RWPE2 (cell line): ENCODE data around the gene SYCP2.
A peak's percentile ranks its signal among the peaks of the same experiment; 100 is the strongest.
"Not testable (repeated sequence)": the region's sequence is repeated elsewhere in the genome, so short reads cannot be mapped to it uniquely, and the experiment has no call there.

Experiments
- ATAC-seq: fragments of 200-7000 bp; cut with Tn5 transposase; 3 replicates; pipeline ENCODE4 v1.9.1; 2021; ENCODE audit warnings: low read depth
- DNase-seq: peaks from one replicate; pipeline ENCODE4 v3.0.0-alpha.2; 2020; ENCODE audit warnings: low spot score
- H3K27ac ChIP-seq: fragments of 450-650 bp; 2 replicates; pipeline ENCODE4 v1.5.1; 2017; ENCODE audit warnings: mild to moderate bottlenecking; ENCODE audit not compliant: poor library complexity, severe bottlenecking
- H3K27me3 ChIP-seq: fragments of 250-450 bp; sonication (Bioruptor Pico); 2 replicates; pipeline ENCODE4 v1.5.1; 2021; ENCODE audit warnings: mild to moderate bottlenecking, moderate library complexity; ENCODE audit not compliant: insufficient read depth, poor library complexity, severe bottlenecking
- H3K36me3 ChIP-seq: fragments of 250-450 bp; sonication (Bioruptor Pico); 2 replicates; pipeline ENCODE4 v1.5.1; 2020; ENCODE audit warnings: low read depth, mild to moderate bottlenecking, moderate library complexity
- H3K4me1 ChIP-seq: fragments of 250-450 bp; sonication (Bioruptor Pico); 2 replicates; pipeline ENCODE4 v1.5.1; 2021; ENCODE audit warnings: mild to moderate bottlenecking, moderate library complexity; ENCODE audit not compliant: insufficient read depth, poor library complexity, severe bottlenecking
- H3K4me3 ChIP-seq: fragments of 250-450 bp; sonication (Bioruptor Pico); 2 replicates; pipeline ENCODE4 v1.5.1; 2021; ENCODE audit warnings: mild to moderate bottlenecking, moderate library complexity; ENCODE audit not compliant: severe bottlenecking
- H3K9me3 ChIP-seq: fragments of 250-450 bp; sonication (Bioruptor Pico); 2 replicates; pipeline ENCODE4 v1.5.1; 2021; ENCODE audit warnings: mild to moderate bottlenecking, moderate library complexity; ENCODE audit not compliant: severe bottlenecking
- TF ChIP-seq, protein P1 (sequence below): fragments of 450-650 bp; IDR thresholded peaks from one replicate; pipeline ENCODE4 v1.5.1; 2017; ENCODE audit warnings: mild to moderate bottlenecking, moderate library complexity; ENCODE audit not compliant: poor library complexity, severe bottlenecking

The SYCP2 gene

DNA sequence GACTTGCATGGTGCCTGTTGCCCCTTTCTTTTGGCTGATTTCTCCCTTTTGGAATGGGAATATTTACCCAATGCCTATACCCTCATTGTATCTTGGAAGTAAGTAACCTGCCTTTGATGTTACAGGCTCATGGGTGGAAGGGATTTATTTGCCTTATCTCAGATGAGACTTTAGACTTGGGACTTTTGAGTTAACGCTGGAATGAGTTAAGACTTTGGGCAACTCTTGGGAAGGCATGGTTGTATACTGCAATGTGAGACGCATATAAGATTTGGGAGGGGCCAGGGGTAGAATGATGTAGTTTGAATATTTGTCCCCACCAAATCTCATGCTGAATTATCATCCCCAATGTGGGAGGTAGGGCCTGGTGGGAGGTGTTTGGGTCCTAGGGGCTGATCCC is 75.5 kb downstream of the SYCP2 start:
- Histone ChIP-seq H3K4me3 (no peak overlapping the region), H3K36me3 (peaks cover 10% of the 10 kb centered on the region; the same call in 1 of the 2 replicates)
- DNase-seq = no peak

DNA sequence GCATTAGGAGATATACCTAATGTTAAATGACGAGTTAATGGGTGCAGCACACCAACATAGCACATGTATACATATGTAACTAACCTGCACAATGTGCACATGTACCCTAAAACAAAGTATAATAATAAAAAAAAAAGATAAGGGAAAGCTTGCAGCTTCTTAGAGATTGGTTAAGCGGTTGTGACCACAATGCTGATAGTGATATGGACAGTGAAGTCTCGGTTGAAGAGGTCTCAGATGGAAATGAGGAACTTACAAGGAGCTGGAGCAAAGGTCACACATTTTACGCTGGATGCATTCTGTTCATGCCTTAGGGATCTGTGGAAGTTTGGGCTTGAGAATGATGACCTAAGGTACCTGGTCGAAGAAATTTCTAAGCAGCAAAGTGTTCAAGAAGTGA is 76.5 kb downstream of the SYCP2 start:
- not testable (repeated sequence) for H3K4me1 ChIP-seq, ATAC-seq, H3K27ac ChIP-seq, H3K27me3 ChIP-seq, DNase-seq, H3K4me3 ChIP-seq, H3K9me3 ChIP-seq
- peaks cover 10% of the 10 kb centered on the region; the same call in 1 of the 2 replicates for H3K36me3 ChIP-seq

More for the DNA sequence above, 75.5 kb downstream of the SYCP2 start:
- TF ChIP-seq, protein P1, sequence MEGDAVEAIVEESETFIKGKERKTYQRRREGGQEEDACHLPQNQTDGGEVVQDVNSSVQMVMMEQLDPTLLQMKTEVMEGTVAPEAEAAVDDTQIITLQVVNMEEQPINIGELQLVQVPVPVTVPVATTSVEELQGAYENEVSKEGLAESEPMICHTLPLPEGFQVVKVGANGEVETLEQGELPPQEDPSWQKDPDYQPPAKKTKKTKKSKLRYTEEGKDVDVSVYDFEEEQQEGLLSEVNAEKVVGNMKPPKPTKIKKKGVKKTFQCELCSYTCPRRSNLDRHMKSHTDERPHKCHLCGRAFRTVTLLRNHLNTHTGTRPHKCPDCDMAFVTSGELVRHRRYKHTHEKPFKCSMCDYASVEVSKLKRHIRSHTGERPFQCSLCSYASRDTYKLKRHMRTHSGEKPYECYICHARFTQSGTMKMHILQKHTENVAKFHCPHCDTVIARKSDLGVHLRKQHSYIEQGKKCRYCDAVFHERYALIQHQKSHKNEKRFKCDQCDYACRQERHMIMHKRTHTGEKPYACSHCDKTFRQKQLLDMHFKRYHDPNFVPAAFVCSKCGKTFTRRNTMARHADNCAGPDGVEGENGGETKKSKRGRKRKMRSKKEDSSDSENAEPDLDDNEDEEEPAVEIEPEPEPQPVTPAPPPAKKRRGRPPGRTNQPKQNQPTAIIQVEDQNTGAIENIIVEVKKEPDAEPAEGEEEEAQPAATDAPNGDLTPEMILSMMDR = no peak
- H3K27me3 ChIP-seq = no peaks in the 10 kb centered on the region
- H3K9me3 ChIP-seq = no peaks in the 10 kb centered on the region
- H3K4me1 ChIP-seq = no peaks in the 10 kb centered on the region
- no peak for ATAC-seq
- no peak overlapping the region for H3K27ac ChIP-seq

DNA sequence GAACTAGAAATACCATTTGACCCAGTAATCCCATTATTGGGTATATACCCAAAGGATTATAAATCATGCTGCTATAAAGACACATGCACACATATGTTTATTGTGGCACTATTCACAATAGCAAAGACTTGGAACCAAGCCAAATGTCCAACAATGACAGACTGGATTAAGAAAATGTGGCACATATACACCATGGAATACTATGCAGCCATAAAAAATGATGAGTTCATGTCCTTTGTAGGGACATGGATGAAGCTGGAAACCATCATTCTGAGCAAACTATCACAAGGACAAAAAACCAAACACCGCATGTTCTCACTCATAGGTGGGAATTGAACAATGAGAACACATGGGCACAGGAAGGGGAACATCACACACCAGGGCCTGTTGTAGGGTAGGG is 76.9 kb downstream of the SYCP2 start:
- ATAC-seq, DNase-seq, H3K4me3 ChIP-seq, H3K27ac ChIP-seq, H3K27me3 ChIP-seq, H3K4me1 ChIP-seq, H3K9me3 ChIP-seq: not testable (repeated sequence)
- H3K36me3 ChIP-seq = peaks cover 10% of the 10 kb centered on the region; the same call in 1 of the 2 replicates

DNA sequence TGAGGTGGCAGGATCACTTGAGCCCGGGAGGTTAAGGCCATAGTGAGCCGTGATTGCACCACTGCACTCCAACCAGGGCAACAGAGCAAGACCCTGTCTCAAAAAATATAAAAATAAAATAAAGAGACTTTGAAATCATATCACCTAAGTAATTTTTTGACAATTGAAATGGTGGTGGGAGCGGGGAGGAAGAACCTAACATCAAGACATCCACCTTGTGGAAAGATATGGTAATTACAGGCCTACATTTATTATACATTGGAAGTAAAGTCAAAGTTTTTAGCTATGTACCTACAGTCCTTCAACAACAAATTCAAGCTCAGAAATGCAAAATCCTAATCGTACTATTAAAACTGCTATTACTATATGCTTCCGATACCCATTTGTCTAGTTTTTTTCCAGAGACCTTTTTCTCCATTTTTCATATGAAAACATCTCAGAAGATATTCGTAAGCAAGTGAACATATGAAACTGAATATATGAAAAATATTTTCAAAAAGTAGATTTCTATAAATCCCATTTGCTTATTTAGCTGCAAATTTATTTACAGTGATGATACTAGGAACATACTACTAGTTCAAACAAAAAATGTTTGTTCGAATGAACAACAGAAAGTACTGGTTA is 83.3 kb downstream of the SYCP2 start:
- H3K4me3 ChIP-seq = no peak overlapping the region
- no peaks in the 10 kb centered on the region for H3K27me3 ChIP-seq
- DNase-seq = no peak
- H3K27ac ChIP-seq = no peak overlapping the region
- peaks cover 43% of the 10 kb centered on the region for H3K36me3 ChIP-seq
- H3K9me3 ChIP-seq = no peaks in the 10 kb centered on the region
- TF ChIP-seq, protein P1 = peak; percentile 100
- peaks cover 16% of the 10 kb centered on the region for H3K4me1 ChIP-seq
- ATAC-seq = 0 out of 3 replicates have a peak, but pooled peaks have one; percentile 15

DNA sequence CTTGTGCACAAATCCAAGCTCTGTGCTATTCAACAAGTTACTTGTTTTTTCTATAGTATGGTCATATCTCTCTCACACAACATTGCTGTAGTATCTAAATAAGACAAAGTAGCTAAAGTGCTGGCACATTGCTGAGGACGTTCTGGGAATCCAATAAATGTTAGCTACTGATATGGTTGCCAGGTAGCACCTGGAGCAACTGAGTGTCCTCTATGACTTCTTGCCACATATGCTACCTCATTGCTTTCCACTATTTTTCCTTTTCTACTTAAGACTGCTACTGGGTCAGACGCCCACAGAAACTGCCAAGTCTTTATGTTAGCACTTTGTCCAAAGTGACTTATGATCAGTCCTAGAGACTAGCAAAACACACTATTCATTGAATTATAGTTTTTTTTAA is 85.3 kb downstream of the SYCP2 start:
- Histone ChIP-seq H3K27me3 (no peaks in the 10 kb centered on the region), H3K36me3 (peaks cover 62% of the 10 kb centered on the region), H3K4me1 (peaks cover 23% of the 10 kb centered on the region), H3K27ac (peak overlapping the region; percentile 86), H3K9me3 (no peaks in the 10 kb centered on the region), H3K4me3 (no peak overlapping the region)
- TF ChIP-seq, protein P1 = no peak
- ATAC-seq (no peak), DNase-seq (no peak)

DNA sequence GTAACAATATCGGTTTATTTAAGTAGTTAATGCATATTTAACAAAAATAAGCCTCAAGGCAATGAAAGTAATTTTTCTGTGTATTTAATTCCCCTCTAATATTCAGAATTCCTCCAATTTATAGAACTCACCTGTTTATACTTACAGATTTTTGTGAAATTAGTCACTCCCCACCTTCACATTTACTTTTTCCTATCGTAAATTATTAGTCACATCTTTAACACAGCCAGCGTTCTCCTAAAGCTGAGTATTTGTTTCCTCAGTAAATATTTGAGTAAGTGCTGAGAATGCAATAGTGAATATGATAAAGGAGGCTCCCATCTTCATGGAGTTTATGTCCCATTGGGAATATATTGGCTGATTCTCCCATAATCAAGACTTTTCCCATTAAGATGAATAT is 88.0 kb downstream of the SYCP2 start:
- Histone ChIP-seq H3K27me3 (no peaks in the 10 kb centered on the region), H3K36me3 (peaks cover 89% of the 10 kb centered on the region), H3K4me3 (no peak overlapping the region), H3K4me1 (peaks cover 23% of the 10 kb centered on the region), H3K9me3 (no peaks in the 10 kb centered on the region), H3K27ac (peak overlapping the region; percentile 86)
- DNase-seq (no peak), ATAC-seq (peak; percentile 96)
- TF ChIP-seq, protein P1 = no peak
